Endothelial cell of umbilical vein (primary cell): Measurements from ENCODE around the gene PRDM12. TPM values are rescaled to one million over a fixed set of nuclear protein-coding genes. Genes with fewer than 3 reads are reported as not detected.

Experiments
- BruUV-seq: library from RNA; stranded (reverse); fragments of 400-500 nt; replicated peaks from 2 replicates; lab custom pipeline; 2021; lab: Mats Ljungman, UMichigan
- CTCF ChIA-PET: fragments of 300-600, 350-600 bp; sonication (Branson Sonifier 250); formaldehyde crosslinking; loops from one replicate; lab custom pipeline; 2021; ENCODE audit warnings: antibody characterized with exemption, inconsistent platforms; lab: Charles Lee
- POLR2A ChIA-PET: fragments of 300-600, 350-600 bp; sonication (Branson Sonifier 250); formaldehyde crosslinking; loops from one replicate; lab custom pipeline; 2021; ENCODE audit warnings: antibody characterized with exemption, inconsistent platforms; lab: Charles Lee
- DNase-seq: peaks from one replicate; pipeline ENCODE4 v3.0.0-alpha.2; 2011; ENCODE audit warnings: low read depth, low spot score
- FAIRE-seq: peaks from 2 replicates; lab custom pipeline; 2011; peaks lifted over from hg19 to GRCh38; lab: Jason Lieb, UNC
- H2AFZ ChIP-seq: 2 replicates; pipeline ENCODE4 v1.6.0; 2012; ENCODE audit warnings: low read depth, low read length, control low read depth, inconsistent platforms
- H3K27ac ChIP-seq: 2 replicates; pipeline ENCODE4 v1.5.1; 2011; ENCODE audit warnings: low read depth, mild to moderate bottlenecking, control low read depth, low read length, moderate library complexity; ENCODE audit not compliant: insufficient read depth
- H3K27me3 ChIP-seq, 2 experiments: 2 replicates each; pipeline versions ENCODE4 v1.6.0 to v1.6.1; 2011; ENCODE audit warnings: low read length in 2 of 2, mixed read lengths in 1 of 2; ENCODE audit not compliant: control insufficient read depth in 2 of 2, insufficient read depth in 2 of 2
- H3K36me3 ChIP-seq, 2 experiments: 2 replicates in 1 of 2; 3 replicates in 1 of 2; pipeline ENCODE4 v1.5.1; 2011; ENCODE audit warnings: low read length in 2 of 2, mild to moderate bottlenecking in 1 of 2, moderate library complexity in 1 of 2; ENCODE audit not compliant: control insufficient read depth in 2 of 2, insufficient read depth in 2 of 2; ENCODE audit errors: extremely low read depth in 1 of 2
- H3K4me1 ChIP-seq: 3 replicates; pipeline ENCODE4 v1.5.1; 2011; ENCODE audit warnings: mild to moderate bottlenecking, low read length; ENCODE audit not compliant: control insufficient read depth, insufficient read depth; ENCODE audit errors: extremely low read depth
- H3K4me2 ChIP-seq: 2 replicates; pipeline ENCODE4 v1.6.1; 2011; ENCODE audit warnings: low read length, control low read depth, mixed read lengths; ENCODE audit not compliant: insufficient read depth
- H3K4me3 ChIP-seq, 3 experiments: fragments of 200-600 bp in 1 of 3; sonication (generic), shearing (Covaris generic) in 1 of 3; replicated peaks in 1 of 3; 2 replicates each; pipeline ENCODE4 v1.5.1; 2011 to 2016; ENCODE audit warnings: control low read depth in 3 of 3, low read length in 3 of 3, mild to moderate bottlenecking in 2 of 3, inconsistent platforms in 1 of 3, low read depth in 1 of 3, moderate library complexity in 1 of 3; ENCODE audit not compliant: insufficient read depth in 1 of 3
- H3K79me2 ChIP-seq: 2 replicates; pipeline ENCODE4 v1.6.0; 2012; ENCODE audit warnings: low read length, inconsistent platforms; ENCODE audit not compliant: control insufficient read depth, insufficient read depth
- H3K9ac ChIP-seq: replicated peaks from 2 replicates; pipeline ENCODE3; 2011; ENCODE audit warnings: low read length, control low read depth; ENCODE audit not compliant: insufficient read depth; ENCODE audit errors: extremely low read depth
- H3K9me1 ChIP-seq: replicated peaks from 3 replicates; pipeline ENCODE4 v1.6.0; 2011; ENCODE audit warnings: mild to moderate bottlenecking, low read length; ENCODE audit not compliant: control insufficient read depth, insufficient read depth; ENCODE audit errors: extremely low read depth
- H3K9me3 ChIP-seq: replicated peaks from 2 replicates; pipeline ENCODE4 v1.5.1; 2012; ENCODE audit warnings: low read length, inconsistent platforms; ENCODE audit not compliant: control insufficient read depth, insufficient read depth
- H4K20me1 ChIP-seq: replicated peaks from 2 replicates; pipeline ENCODE3; 2011; ENCODE audit warnings: mild to moderate bottlenecking, low read length; ENCODE audit not compliant: control insufficient read depth, insufficient read depth; ENCODE audit errors: extremely low read depth
- CTCF ChIP-seq, 2 donors: IDR thresholded peaks; 1 replicate in 1 of 2; 2 replicates in 1 of 2; pipeline ENCODE4 v1.5.1; 2011; ENCODE audit warnings: low read length in 2 of 2, mild to moderate bottlenecking in 2 of 2, moderate library complexity in 2 of 2, control low read depth in 1 of 2, inconsistent platforms in 1 of 2, low read depth in 1 of 2; ENCODE audit not compliant: insufficient read depth in 1 of 2; ENCODE audit errors: extremely low read depth in 1 of 2
- EZH2 ChIP-seq: IDR thresholded peaks from 2 replicates; pipeline ENCODE4 v1.6.1; 2012; ENCODE audit warnings: borderline replicate concordance, low read depth, mild to moderate bottlenecking, moderate library complexity, low read length, inconsistent platforms; ENCODE audit not compliant: severe bottlenecking
- FOS ChIP-seq: IDR thresholded peaks from 2 replicates; pipeline ENCODE4 v1.6.1; 2011; ENCODE audit warnings: mild to moderate bottlenecking, low read length, moderate library complexity, borderline replicate concordance; ENCODE audit not compliant: insufficient read depth
- GATA2 ChIP-seq: IDR thresholded peaks from 2 replicates; pipeline ENCODE4 v1.7.0; 2011; ENCODE audit warnings: low read depth, mild to moderate bottlenecking, moderate library complexity, mixed read lengths, low read length; ENCODE audit not compliant: insufficient read length, insufficient read depth
- JUN ChIP-seq: IDR thresholded peaks from 2 replicates; pipeline ENCODE4 v1.6.1; 2011; ENCODE audit warnings: borderline replicate concordance, low read depth; ENCODE audit not compliant: insufficient read length, insufficient read depth
- MAX ChIP-seq: IDR thresholded peaks from 2 replicates; pipeline ENCODE4 v1.6.1; 2011; ENCODE audit not compliant: insufficient read depth, insufficient read length
- POLR2A ChIP-seq: IDR thresholded peaks from 2 replicates; pipeline ENCODE4 v1.6.1; 2012; ENCODE audit warnings: low read depth, mild to moderate bottlenecking, control low read depth, low read length
- POLR2AphosphoS5 ChIP-seq: IDR thresholded peaks from 2 replicates; pipeline ENCODE4 v1.6.1; 2012; ENCODE audit warnings: low read depth, mild to moderate bottlenecking, control low read depth, low read length, moderate library complexity; ENCODE audit not compliant: insufficient read depth
- dilution Hi-C: fragments of 300-500 bp; cut with MboI; formaldehyde crosslinking; loops from one replicate; pipeline ENCODE4 v1.15.0; 2019; ENCODE audit warnings: low sequenced_read_pairs; ENCODE audit not compliant: extremely low pct_ligation_motif_present
- intact Hi-C: fragments of 100-400 bp; cut with micrococcal nuclease; formaldehyde crosslinking; loops from one replicate; pipeline ENCODE4 v1.10.0; 2022
- polyA plus RNA-seq, 4 experiments: library from polyadenylated mRNA; depleted of rRNA in 3 of 4; stranded (reverse) in 3 of 4; unstranded in 1 of 4; fragments of >200 nt; gene quantifications; 2 replicates each; pipeline versions ENCODE4 v1.2.1 to v1.2.3, GENCODE V29; 2011 to 2012; ENCODE audit warnings: missing spikeins in 1 of 4
- total RNA-seq: library from RNA; stranded (reverse); gene quantifications from 2 replicates; pipeline ENCODE4 v1.2.3, GENCODE V29; 2021

The PRDM12 gene
- total and polyA plus RNA-seq, 2 donors (not counting 3 experiments of a cell fraction or from before 2014, with no cell fraction given): not detected

- intact Hi-C loops: no loop called here
- no peak overlapping the region for H3K9ac ChIP-seq
- no peak overlapping the region for H3K4me3 ChIP-seq
- H3K9me1 ChIP-seq: no peaks in the 10 kb centered on the region
- FAIRE-seq (no peak), DNase-seq (no peak)
- H3K9me3 ChIP-seq: no peaks in the 10 kb centered on the region
- H3K4me2 ChIP-seq: no peak overlapping the region
- no peaks in the 10 kb centered on the region for H3K79me2 ChIP-seq
- dilution Hi-C loops: no loop called here
- H3K27me3 ChIP-seq: no peaks in the 10 kb centered on the region
- TF ChIP-seq FOS (no peak), EZH2 (no peak), GATA2 (no peak), POLR2AphosphoS5 (no peak), MAX (no peak), POLR2A (no peak), CTCF (IDR thresholded peaks at IDR 0.05; ENCODE audit: extremely low read depth in 1 of 2, insufficient read depth in 1 of 2, low read depth in 1 of 2, low read length in 2 of 2) (no peak), JUN (no peak)
- H3K4me1 ChIP-seq: no peaks in the 10 kb centered on the region
- CTCF ChIA-PET: interaction anchor here (0.6 to 1.0 kb wide), 2 partner anchors 11 to 30 kb away, joined by 3 read pairs; no protein-coding TSS in a partner anchor
- POLR2A ChIA-PET: no interaction called here
- no peak overlapping the region for H2AFZ ChIP-seq
- no peaks in the 10 kb centered on the region for H4K20me1 ChIP-seq
- H3K27ac ChIP-seq: no peak overlapping the region
- H3K36me3 ChIP-seq: peaks cover 21 to 54% of the 10 kb centered on the region in 2 experiments
- no TSS peak for BruUV-seq
Measured at GRCh38 chr9:130627051-130627450, 37.3 kb upstream of the PRDM12 start.
